NCI-H2081 treated with DMSO at 0.1 percent for 48 hours (cell line): Measurements from ENCODE around the gene SHISA4.

ENCODE experiments used
- DNase-seq: peaks from one replicate; lab custom pipeline; 2025; lab: John Stamatoyannopoulos, UW

The SHISA4 gene

DNA sequence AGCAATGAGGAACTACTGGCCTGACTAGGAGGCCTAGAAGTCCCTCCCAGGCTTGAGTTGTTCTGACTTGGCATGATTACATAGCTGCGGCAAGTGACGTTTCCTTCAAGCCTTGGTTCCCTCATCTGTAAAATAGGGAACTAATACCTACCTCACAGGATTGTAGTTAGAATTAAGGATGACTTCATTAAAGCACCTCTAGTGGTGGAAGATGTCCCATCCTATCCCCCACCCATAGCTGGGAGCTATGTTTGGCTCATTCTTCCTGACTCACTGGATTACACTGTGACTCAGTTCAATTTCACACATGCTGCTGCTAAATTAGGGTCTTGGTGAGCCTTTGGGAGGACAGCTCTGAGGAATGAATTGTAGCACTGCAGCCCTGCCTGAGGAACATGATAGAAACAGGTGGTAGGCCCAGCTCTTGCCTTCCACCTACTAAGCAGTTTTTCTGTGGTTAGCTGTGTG is 6.0 kb upstream of the SHISA4 start:
- no peak for DNase-seq

- no peak for DNase-seq
These were observed 5.4 kb upstream of the SHISA4 start for GRCh38 chr1:201883266-201883665.

DNA sequence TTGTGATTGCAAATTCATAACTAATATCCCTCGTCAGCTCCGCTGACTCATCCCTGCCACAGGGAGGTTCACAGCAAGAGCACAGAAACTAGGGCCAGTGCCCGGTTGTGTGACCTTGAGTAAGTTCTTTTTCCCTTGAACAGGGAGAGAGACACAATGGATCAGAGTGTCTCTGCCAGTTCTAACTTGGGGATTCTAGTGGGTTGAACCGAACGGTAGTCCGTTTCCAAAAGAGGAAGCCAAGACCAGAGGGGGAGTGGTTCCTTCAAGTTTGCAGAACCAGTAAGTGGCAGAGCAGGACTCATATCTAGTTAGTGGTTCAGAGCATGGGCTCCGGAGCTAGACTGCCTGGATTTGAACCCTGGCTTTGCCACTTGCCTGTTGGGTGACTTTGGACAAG is 4.9 kb upstream of the SHISA4 start:
- DNase-seq = no peak

- DNase-seq = no peak
These were observed 4.3 kb upstream of the SHISA4 start for GRCh38 chr1:201884425-201884824.

- no peak for DNase-seq
These were observed 3.1 kb upstream of the SHISA4 start for GRCh38 chr1:201885531-201886075.

DNA sequence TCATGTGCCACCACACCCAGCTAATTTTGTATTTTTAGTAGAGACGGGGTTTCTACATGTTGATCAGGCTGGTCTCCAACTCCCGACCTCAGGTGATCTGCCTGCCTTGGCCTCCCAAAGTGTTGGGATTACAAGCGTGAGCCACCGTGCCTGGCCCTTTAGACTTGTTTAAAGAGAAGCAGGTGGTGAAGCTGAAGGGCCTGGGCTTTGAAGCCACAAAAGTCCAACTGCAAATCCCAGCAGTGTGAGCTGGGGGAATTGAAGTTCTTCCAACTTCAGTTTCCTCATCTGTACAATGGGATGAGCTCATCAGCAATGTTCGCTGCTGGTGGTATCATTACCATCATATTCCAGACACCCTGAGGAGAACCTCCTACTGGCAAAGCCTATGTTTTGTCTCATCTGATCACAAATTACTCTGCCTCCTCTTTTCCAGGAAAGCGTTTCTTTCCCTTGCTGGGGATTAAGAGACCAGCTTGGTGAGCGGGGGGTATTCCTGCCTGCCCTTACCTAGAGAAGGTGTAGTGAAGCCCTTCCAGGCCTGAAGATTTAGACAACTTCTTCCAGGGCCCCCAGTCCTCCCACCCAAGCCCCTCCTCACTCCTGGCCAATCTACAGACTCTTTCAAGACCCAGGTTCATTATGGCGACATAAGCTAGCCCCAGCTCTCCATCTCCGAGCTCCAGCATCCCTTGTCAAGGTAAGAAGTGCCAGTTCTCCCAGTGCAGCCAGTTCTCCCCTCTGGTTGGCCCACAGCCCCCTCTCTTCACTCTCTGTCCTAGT is 2.4 kb upstream of the SHISA4 start:
- no peak for DNase-seq

- DNase-seq = no peak
These were observed 1.4 kb upstream of the SHISA4 start for GRCh38 chr1:201887116-201887866.

- no peak for DNase-seq
These were observed 631 bp downstream of the SHISA4 start for GRCh38 chr1:201889090-201889968.

- DNase-seq = no peak
These were observed 1.5 kb downstream of the SHISA4 start for GRCh38 chr1:201890223-201890622.

DNA sequence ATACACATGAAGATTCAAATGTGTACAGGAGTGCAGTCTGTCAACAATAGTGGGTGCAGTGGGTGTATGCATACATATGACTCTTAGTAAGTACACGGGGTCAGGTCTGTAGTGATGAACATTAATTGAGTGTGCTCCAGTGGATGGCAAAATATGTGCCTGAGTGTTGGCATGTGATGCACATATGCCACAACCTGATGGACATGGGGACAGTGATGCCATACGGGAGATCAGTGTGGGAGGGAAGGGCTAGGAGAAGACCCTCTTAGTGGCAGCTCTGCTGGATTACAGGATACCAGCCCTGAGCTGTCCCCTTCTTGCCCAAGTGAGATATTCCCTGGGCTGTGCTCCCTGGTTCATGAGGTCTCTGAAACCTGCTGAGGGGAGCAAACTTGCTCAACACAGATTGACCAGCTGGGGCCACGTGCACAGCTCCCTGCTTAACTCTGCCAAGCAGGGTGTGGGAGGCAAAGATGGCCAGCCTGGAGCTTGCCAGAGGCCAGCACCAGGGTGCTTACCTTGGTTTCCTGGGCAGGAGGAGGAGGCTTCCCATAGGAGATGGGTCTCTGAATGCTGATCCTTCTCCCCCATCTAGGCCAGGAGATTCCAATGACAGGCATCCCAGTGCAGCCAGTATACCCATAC is 2.2 kb downstream of the SHISA4 start:
- DNase-seq = no peak

- DNase-seq = no peak
These were observed 2.9 kb downstream of the SHISA4 start for GRCh38 chr1:201891451-201892045.

DNA sequence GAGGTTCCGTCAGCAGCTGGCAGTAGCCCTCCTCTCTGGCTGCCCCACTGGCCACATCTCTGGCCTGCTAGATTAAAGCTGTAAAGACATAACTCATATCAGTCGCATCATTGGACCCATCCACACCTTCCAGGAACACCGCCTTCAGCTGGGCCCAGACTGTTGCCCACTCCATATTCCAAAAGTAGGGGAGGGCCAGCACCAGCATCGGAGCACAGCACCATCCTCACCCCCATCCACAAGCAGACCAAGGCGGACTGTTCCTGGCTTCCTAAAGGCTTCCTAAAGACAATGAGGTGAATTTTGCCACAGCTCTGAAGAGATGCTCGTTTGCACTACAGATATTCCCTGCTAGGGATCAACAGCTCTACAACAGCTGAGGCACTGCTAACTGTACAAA is 3.5 kb downstream of the SHISA4 start:
- no peak for DNase-seq

GRCh38 chr1:201893431-201893830 is 4.7 kb downstream of the SHISA4 start:
- DNase-seq = no peak

DNA sequence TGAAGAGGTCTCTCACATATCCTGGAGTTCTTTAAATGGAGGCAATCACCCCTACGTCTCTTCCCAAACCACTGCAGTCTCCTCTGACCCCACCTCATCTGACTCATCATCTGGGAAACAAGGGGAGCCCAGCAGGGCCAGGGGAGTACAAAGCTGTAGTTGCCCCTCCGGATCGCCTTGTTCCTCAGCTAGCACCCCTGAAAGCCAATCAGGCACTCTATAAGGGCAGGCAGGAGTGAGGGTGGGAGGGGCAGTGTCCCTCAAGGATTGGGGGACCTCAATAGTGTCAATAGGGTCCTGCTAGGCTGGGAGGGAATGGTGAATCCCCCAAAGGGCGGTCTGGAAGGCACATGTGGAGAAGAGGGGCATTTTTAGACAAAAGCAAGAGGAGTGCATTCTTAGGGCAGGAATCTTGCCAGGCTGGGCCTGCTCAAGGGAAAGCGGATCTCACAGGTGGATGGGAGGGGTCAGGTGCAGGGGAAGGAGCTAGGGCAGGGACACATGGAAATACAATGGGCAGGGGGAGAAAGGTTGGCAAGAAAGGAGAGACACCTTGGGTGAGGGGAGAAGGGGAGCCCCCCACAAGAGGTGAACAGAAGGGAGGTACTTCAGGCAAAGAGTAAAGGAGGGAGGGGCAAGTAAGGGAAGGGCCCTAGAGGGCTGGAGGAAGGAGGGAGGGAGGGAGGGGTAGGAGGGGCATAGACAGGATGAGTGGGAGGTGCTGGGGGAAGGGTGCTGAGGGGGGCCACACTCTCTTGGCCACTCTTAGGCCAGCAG is 5.8 kb downstream of the SHISA4 start:
- DNase-seq = no peak

DNA sequence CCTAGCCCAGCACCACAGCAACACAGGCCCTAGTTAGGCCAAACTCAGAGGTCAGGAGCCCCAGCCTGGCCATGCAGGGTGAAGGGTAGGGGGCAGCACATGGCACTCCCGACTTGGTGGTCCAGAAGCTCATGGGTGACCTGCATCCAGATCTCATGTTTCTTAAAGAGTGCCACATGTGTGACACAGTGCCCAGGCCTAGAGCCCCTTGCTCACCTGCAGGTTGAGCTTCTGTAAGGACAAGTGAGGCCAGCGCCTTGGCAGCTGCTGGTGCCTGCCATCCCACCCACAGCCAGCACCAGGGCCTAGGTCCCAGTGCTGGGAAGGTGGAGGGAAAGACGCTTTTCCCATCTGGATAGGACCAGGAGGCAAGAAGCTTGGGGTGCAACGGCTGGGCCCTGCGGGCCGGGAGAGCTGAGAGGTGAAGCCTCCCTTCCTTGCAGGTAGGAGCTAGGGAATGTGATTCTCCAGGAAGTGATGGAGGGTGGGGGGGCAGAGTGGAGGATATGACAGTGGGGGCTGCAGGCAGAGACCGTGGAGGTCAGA is 6.5 kb downstream of the SHISA4 start:
- DNase-seq = no peak

GRCh38 chr1:201895913-201896807 is 7.5 kb downstream of the SHISA4 start:
- DNase-seq = peak; percentile 67

DNA sequence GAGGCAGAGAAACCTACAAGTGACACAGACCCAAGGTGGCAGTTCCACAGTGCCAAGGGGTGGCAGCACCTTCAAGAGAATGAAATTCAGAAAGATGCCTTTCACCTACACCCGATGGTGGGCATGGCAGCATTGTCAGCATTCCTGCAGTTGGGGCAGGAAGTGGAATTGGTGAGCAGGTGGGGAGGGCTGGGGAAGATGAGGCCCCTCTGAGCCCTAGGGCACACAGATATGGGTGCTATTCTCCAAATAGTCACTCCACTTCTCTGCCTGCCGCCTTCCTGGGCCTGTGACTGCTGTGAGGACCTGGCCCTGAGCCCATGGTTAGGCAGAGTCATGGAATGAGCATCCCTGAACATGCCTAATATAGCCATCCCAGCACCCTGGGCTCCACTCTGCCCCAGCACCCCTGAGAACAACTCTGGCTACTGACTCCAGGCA is 8.3 kb downstream of the SHISA4 start:
- DNase-seq = no peak

- DNase-seq = no peak
These were observed 9.7 kb downstream of the SHISA4 start for GRCh38 chr1:201898240-201898894.
